Fibroblast of lung (primary cell): ENCODE measurements around the gene RHOT2. TPM values are rescaled to one million over a fixed set of nuclear protein-coding genes. Genes with fewer than 3 reads are reported as not detected.

Experiments used
- DNase-seq, 2 donors: peaks; one replicate each; pipeline versions ENCODE4 v3.0.0 to v3.0.0-alpha.2; 2010; ENCODE audit warnings: low read depth in 2 of 2
- H2AFZ ChIP-seq: 2 replicates; pipeline ENCODE4 v1.5.1; 2012; ENCODE audit warnings: low read length, control low read depth, inconsistent platforms
- H3K27ac ChIP-seq: 2 replicates; pipeline ENCODE4 v1.5.1; 2011; ENCODE audit warnings: low read length, control low read depth; ENCODE audit not compliant: insufficient read depth
- H3K27me3 ChIP-seq: 2 replicates; pipeline ENCODE4 v1.5.1; 2011; ENCODE audit warnings: mild to moderate bottlenecking, low read length; ENCODE audit not compliant: control insufficient read depth, insufficient read depth
- H3K36me3 ChIP-seq: 2 replicates; pipeline ENCODE4 v1.5.1; 2011; ENCODE audit warnings: low read length; ENCODE audit not compliant: control insufficient read depth, insufficient read depth
- H3K4me1 ChIP-seq: 2 replicates; pipeline ENCODE4 v1.5.1; 2011; ENCODE audit warnings: low read length; ENCODE audit not compliant: control insufficient read depth, insufficient read depth; ENCODE audit errors: extremely low read depth
- H3K4me2 ChIP-seq: 2 replicates; pipeline ENCODE4 v1.5.1; 2011; ENCODE audit warnings: low read length, control low read depth; ENCODE audit not compliant: insufficient read depth; ENCODE audit errors: extremely low read depth
- H3K4me3 ChIP-seq, 4 experiments: fragments of 200-600 bp in 1 of 4; sonication (generic) in 1 of 4; replicated peaks in 1 of 4; 2 replicates each; pipeline ENCODE4 v1.5.1; 2011 to 2016; ENCODE audit warnings: low read length in 4 of 4, low read depth in 3 of 4, mild to moderate bottlenecking in 3 of 4, control low read depth in 2 of 4, inconsistent platforms in 1 of 4, mixed read lengths in 1 of 4; ENCODE audit not compliant: insufficient read depth in 1 of 4; ENCODE audit errors: control extremely low read depth in 1 of 4
- H3K79me2 ChIP-seq: 2 replicates; pipeline ENCODE4 v1.5.1; 2012; ENCODE audit warnings: mild to moderate bottlenecking, low read length, inconsistent platforms; ENCODE audit not compliant: control insufficient read depth, insufficient read depth
- H3K9ac ChIP-seq: 2 replicates; pipeline ENCODE4 v1.5.1; 2011; ENCODE audit warnings: mild to moderate bottlenecking, low read length, control low read depth; ENCODE audit not compliant: insufficient read depth
- H3K9me3 ChIP-seq: 2 replicates; pipeline ENCODE4 v1.5.1; 2012; ENCODE audit warnings: low read depth, low read length; ENCODE audit not compliant: control insufficient read depth, insufficient read depth
- H4K20me1 ChIP-seq: 2 replicates; pipeline ENCODE4 v1.5.1; 2011; ENCODE audit warnings: low read length; ENCODE audit not compliant: control insufficient read depth, insufficient read depth; ENCODE audit errors: extremely low read depth
- EZH2 ChIP-seq: IDR thresholded peaks from 2 replicates; pipeline ENCODE4 v1.5.1; 2012; ENCODE audit warnings: low read length, control low read depth, mild to moderate bottlenecking; ENCODE audit errors: missing control alignments
- polyA plus RNA-seq, 2 donors: library from polyadenylated mRNA; depleted of rRNA in 1 of 2; stranded (reverse) in 1 of 2; unstranded in 1 of 2; fragments of >200 nt; gene quantifications; 2 replicates each; pipeline ENCODE4 v1.2.1, GENCODE V29; 2011 to 2012; ENCODE audit warnings: missing spikeins in 1 of 2
- total RNA-seq: library from RNA; depleted of rRNA; stranded (reverse); fragments of >200 nt; gene quantifications from 2 replicates; pipeline ENCODE4 v1.2.1, GENCODE V29; 2014
- TF ChIP-seq, protein P1 (sequence below), 2 donors: IDR thresholded peaks in 1 of 2; conservative IDR thresholded peaks in 1 of 2; 1 replicate in 1 of 2; 2 replicates in 1 of 2; pipeline ENCODE4 v1.5.1; 2011 to 2012; ENCODE audit warnings: low read length in 2 of 2, control low read depth in 1 of 2, inconsistent platforms in 1 of 2, low read depth in 1 of 2, mild to moderate bottlenecking in 1 of 2

RHOT2 gene
- total and polyA plus RNA-seq, 2 donors (not counting 1 experiment from before 2014, with no cell fraction given), result 29.6 to 35.4 TPM

GRCh38 chr16:654034-654433 is 13.9 kb upstream of the RHOT2 start:
- Histone ChIP-seq H3K27ac (no peak overlapping the region), H3K27me3 (no peaks in the 10 kb centered on the region), H3K79me2 (no peaks in the 10 kb centered on the region), H3K4me1 (peaks cover 3% of the 10 kb centered on the region), H3K9ac (no peak overlapping the region), H4K20me1 (no peaks in the 10 kb centered on the region), H3K4me3 (no peak overlapping the region), H2AFZ (no peak overlapping the region), H3K36me3 (peaks cover 17% of the 10 kb centered on the region), H3K9me3 (no peaks in the 10 kb centered on the region), H3K4me2 (no peak overlapping the region)
- TF ChIP-seq, protein P1, sequence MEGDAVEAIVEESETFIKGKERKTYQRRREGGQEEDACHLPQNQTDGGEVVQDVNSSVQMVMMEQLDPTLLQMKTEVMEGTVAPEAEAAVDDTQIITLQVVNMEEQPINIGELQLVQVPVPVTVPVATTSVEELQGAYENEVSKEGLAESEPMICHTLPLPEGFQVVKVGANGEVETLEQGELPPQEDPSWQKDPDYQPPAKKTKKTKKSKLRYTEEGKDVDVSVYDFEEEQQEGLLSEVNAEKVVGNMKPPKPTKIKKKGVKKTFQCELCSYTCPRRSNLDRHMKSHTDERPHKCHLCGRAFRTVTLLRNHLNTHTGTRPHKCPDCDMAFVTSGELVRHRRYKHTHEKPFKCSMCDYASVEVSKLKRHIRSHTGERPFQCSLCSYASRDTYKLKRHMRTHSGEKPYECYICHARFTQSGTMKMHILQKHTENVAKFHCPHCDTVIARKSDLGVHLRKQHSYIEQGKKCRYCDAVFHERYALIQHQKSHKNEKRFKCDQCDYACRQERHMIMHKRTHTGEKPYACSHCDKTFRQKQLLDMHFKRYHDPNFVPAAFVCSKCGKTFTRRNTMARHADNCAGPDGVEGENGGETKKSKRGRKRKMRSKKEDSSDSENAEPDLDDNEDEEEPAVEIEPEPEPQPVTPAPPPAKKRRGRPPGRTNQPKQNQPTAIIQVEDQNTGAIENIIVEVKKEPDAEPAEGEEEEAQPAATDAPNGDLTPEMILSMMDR (conservative IDR thresholded peaks at IDR 0.05 in 1 of 2, IDR thresholded peaks at IDR 0.05 in 1 of 2; ENCODE audit: low read depth in 1 of 2, low read length in 2 of 2), result no peak
- TF ChIP-seq EZH2, result no peak
- DNase-seq, result no peak

DNA sequence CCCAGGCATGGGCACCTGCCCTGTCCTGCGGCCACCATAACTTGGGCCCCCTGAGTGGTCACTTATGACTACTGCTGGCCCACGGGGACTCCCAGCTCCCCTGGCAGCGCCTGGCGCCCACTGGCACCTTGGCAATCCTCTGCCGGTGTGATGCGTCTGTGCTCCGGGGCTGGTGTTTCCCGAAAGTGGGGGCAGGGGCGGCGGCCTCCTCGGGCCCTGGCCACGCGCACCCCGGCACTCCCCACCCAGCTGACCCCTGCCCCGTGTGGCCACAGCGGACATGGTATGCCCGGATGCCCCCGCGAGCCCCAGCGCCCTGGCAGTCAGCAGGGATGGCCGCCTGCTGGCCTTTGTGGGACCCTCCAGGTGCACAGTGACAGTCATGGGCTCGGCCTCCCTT is 10.4 kb upstream of the RHOT2 start:
- H2AFZ ChIP-seq, result no peak overlapping the region
- H3K4me1 ChIP-seq, result no peaks in the 10 kb centered on the region
- H3K27ac ChIP-seq, result no peak overlapping the region
- TF ChIP-seq, protein P1 (conservative IDR thresholded peaks at IDR 0.05 in 1 of 2, IDR thresholded peaks at IDR 0.05 in 1 of 2; ENCODE audit: low read depth in 1 of 2, low read length in 2 of 2), result no peak
- TF ChIP-seq EZH2, result no peak
- DNase-seq, result no peak
- H3K4me2 ChIP-seq, result no peak overlapping the region
- no peak overlapping the region for H3K9ac ChIP-seq
- H3K4me3 ChIP-seq, result no peak overlapping the region
- H3K36me3 ChIP-seq, result peaks cover 17% of the 10 kb centered on the region
- no peaks in the 10 kb centered on the region for H3K27me3 ChIP-seq
- no peaks in the 10 kb centered on the region for H3K79me2 ChIP-seq
- no peaks in the 10 kb centered on the region for H3K9me3 ChIP-seq
- no peaks in the 10 kb centered on the region for H4K20me1 ChIP-seq

DNA sequence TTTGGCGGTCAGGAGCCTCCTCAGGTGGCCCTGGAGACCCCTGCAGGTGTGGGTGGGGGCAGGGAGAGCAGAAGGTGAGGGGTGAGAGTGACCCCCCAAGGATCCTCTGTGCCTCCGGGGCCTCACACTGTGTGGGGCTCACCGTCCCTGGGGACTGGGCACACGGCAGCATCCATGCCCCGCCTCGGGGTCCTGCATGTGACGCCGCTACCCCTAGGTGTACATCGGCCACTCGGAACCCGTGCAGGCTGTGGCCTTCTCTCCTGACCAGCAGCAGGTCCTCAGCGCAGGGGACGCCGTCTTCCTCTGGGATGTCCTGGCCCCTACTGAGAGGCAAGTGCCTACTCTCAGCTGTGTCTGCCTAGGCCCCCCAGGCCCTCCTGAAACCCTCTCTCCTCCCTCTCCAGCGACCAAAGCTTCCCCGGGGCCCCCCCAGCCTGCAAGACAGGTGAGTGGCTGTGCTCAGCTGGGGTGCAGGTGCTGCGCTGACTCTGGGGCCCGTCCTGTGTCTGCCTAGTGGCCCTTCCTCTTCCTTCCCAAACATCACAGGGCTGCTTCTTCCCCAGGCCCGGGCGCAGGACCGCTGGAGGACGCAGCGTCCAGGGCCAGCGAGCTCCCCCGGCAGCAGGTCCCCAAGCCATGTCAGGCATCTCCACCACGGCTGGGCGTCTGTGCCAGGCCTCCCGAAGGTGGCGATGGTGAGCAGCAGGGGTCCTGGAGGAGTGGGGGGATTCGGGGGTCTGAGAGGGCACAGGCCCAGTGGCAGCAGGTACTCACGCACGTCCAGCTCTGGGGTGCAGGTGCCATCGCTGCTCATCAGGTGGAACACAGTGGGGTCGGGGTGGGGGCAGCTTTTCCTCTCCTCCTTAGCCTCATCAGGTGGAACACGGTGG is 9.0 kb upstream of the RHOT2 start:
- Histone ChIP-seq H2AFZ (no peak overlapping the region), H3K36me3 (peaks cover 11% of the 10 kb centered on the region)

More for the DNA sequence above, 9.0 kb upstream of the RHOT2 start:
- H3K27me3 ChIP-seq, result no peaks in the 10 kb centered on the region
- no peak overlapping the region for H3K4me3 ChIP-seq
- no peak for DNase-seq
- H3K9me3 ChIP-seq, result no peaks in the 10 kb centered on the region
- no peak overlapping the region for H3K27ac ChIP-seq
- no peaks in the 10 kb centered on the region for H3K4me1 ChIP-seq
- TF ChIP-seq, protein P1 (conservative IDR thresholded peaks at IDR 0.05 in 1 of 2, IDR thresholded peaks at IDR 0.05 in 1 of 2; ENCODE audit: low read depth in 1 of 2, low read length in 2 of 2), result no peak
- TF ChIP-seq EZH2, result no peak
- no peak overlapping the region for H3K4me2 ChIP-seq
- H4K20me1 ChIP-seq, result no peaks in the 10 kb centered on the region
- no peak overlapping the region for H3K9ac ChIP-seq
- no peaks in the 10 kb centered on the region for H3K79me2 ChIP-seq
